NCI-H748 (cell line): Measurements from ENCODE around the gene TLE7.

Experiments
- DNase-seq: peaks from one replicate; lab custom pipeline; 2025; ENCODE audit not compliant: unreplicated experiment; lab: John Stamatoyannopoulos, UW

TLE7 gene

DNA sequence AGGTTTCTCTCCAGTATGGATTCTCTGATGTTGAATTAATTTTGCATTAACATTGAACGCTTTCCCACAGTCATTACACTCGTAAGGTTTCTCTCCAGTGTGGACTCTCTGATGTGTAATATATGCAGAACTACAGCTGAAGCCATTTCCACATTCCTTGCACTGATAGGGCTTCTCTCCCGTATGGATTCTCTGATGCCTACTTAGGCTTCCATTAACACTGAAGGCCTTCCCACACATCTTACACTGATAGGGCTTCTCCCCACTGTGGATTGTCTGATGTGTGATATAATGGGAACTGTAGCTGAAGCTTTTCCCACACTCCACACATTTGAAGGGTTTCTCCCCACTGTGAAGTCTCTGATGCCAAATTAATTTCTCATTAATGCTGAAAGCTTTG, 7.2 kb upstream of the TLE7 start:
- no peak for DNase-seq

DNA sequence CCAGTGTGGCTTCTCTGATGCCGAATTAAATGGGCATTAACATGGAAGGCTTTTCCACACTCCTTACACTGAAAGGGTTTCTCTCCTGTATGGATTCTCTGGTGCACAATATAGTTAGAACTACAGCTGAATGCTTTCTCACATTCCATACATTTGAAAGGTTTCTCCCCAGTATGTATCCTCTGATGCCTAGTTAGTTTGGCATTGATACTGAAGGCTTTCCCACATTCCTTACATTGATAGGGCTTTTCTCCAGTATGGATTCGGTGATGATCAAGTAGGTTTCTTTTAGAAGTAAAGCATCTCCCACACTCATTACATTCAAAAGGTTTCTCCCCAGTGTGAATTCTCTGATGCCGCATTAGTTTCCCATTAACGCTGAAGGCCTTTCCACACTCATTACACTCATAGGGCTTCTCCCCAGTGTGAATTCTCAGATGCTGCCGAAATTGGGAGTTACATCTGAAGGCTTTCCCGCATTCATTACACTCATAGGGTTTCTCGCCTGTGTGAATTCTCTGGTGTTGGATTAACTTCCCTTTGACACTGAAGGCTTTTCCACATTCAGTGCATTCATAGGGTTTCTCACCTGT, 6.5 kb upstream of the TLE7 start:
- no peak for DNase-seq

DNA sequence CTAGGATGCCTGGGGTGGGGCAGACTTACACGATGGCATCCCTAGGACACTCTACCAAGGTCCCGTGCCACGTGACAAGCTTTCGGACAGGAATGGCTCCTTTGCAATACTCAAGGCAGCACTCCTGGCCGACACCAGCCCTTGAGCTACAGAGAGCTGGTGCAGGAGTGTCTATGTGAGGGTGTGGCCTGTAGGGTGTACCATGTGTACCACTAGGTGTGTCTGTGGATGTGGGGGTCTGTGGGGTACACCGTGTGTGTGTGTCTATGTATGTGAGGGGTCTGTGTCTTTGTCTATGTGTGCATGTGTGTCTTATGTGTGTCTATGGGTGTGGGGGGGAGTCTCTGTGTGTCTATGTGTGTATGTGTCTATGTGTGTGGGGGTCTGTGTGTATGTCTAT, 1.9 kb upstream of the TLE7 start:
- no peak for DNase-seq

DNA sequence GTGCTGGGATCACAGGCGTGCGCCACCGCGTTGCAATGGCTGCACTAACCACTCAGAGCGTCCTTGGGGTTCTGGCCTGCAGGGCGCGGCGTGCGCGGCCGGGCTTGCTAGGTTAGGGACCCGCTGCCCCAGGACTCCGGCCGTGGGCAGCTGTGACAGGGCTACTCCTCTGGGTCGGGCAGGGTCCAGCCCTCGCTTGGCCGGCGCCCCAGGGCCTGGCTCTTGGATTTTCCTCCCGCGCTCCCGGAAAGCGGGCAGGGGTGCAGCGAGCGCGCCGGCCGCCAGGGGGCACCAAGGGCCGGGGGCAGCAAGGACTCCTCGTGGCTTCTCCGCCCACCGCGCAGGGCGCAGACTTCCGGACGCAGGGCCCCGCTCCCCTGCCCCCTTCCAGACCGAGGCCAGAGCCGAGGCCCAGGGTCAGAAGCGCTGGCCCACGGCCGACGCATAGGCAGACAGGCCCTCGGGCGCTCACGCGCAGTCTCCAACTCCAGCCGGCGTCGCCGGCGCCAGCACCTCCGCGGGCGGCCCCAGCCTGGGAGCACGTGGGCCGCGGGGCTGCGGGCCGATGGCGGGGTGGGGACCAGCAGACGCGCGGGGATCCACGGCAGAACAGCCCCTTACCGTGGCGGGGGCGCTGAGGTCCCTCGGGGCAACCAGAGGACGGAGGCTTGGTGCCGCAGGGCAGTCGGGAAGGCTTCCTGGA, 355 bp downstream of the TLE7 start:
- no peak for DNase-seq

DNA sequence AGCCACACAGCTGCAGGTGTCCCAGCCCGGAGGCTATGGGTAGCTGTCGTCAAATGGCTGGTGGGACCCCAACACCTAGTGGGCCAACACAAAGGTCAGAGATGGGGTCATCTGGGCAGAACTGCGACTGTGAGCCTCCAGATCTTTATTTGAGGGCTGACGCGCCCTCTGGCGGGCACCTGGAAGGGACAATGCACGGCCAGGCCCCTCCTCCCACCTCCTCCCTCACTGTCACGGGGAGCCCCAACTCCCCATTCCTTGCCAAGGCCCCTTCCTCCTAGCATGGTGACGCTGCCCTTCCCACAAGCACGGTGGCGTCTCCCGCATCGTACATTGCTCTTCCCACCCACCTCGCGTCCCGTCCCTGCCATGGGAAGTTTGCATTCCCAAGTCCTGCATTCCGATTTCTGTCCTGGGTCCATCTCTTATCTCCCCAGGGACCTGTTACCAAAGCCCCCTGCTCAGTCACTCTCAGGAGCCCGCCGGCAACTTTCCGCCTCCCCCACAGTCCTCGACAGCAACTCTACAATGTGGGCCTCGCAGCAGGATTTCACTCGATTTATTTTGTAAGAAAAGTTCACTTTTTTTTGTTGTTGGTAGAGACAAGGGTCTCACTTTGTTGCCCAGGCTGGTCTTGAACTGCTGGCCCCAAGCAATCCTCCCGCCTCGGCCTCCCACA, 1.0 kb downstream of the TLE7 start:
- no peak for DNase-seq

DNA sequence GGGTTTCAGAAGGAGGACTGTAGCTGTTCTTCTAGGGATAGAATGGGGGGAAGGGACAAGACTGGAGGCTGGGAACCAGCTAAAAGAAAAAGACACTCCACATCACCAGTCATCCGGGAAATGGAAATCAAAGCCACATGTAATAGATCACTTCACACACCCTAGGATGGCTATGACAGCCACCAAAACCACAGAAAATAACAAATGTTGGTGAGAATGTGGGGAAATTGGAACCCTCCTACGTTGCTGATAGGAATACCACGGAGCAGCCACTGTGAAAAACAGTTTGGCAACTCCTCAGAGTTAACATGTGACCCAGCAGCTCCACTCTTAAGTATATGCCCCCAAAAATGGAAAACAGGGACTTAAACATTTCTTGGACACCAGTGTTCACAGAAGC, 2.3 kb downstream of the TLE7 start:
- no peak for DNase-seq

DNA sequence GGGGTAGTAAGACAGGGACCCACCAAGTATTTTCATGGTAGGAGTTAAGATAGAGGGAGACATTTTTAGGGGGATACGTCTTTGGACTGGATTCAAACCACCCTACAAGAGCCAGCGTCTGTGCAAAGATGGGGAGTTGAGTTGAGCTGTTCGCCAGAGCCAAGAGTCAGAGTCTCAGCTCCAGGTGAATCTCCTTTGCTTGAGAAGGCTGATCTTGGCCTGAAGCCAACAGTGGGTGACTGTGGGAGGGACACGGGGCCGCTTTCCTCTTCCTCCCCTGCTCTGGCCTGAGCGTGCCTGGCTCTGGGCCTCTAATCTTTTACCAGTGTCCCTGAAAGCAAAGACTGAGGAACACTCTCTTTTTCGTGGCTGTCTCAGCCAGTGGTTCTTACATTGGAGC, 5.4 kb downstream of the TLE7 start:
- no peak for DNase-seq

DNA sequence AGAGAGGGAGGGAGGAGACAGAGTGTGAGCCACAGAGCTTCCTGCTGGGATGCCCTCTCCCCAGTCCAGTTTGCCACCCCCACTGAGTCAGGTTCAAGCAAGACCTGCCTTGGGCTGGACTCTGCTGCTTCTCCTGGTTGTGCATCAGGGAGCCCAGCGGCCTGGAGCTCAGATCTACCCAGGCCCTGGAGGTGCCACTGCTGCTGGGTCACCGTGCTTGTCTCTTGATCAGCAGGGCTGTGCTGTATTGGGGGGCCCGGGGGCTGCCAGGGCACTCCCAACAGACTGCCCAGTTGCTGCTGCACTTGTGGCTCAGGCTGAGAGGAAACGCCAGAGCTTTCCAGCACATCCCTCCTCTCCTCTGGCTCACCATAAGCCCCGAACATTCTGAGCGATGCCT, 8.9 kb downstream of the TLE7 start:
- no peak for DNase-seq

DNA sequence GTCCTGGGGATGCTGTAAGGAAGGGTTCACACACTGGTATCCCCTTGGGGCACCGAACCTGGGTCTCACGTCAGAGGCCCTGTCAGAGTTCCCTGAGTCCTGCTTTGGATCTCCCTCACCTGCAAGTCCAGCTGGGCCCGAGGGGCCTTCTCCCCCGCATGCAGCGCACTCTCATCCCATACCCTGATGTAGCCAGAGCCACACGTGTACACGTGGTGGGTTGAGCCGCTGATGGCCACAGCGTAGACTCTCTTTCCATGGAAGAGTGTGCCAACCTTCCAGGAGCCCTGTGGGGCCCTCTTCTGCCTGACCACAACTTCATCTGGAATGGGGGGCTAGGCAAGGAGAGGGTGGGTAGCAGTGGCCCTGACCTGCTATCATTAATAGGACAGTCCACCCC, 9.9 kb downstream of the TLE7 start:
- DNase-seq, result no peak

DNA sequence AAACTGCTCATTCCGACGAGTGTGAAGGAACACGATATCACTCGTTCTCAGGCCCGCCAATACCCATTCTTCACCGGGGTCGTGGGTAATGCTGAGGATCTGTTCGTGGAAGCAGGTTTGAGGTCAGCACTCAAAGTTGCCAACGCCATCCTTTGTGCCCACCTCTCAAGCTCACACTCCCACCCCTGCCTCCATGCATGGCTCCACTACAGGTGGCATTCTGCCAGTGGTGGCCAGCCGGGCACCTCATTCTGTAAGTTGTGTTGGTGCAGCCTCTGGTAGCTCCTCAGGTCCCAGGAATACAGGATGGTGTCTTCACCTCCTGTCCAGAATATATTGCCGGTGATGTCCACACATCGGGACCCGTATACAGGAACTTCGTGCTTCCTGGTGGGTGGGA, 10.7 kb downstream of the TLE7 start:
- DNase-seq, result no peak

DNA sequence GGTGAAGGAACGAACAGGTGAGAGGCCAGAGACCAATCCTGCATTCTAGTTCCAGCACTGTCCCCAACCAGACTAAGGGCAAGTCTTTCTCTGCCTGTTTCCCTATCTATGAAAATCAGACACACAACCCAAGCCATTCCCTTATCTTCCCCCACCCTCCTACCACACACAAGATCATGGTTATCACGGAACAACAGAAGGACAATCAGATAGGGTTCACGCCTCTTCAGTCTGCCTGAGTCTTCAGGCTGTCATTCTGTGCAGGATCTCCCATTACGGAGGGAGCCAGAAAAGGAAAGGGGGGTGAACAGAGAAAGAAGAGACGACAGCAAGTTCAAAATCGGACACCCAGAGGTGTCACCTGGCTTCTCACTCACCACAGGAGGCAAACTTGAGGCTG, 11.1 kb downstream of the TLE7 start:
- no peak for DNase-seq

DNA sequence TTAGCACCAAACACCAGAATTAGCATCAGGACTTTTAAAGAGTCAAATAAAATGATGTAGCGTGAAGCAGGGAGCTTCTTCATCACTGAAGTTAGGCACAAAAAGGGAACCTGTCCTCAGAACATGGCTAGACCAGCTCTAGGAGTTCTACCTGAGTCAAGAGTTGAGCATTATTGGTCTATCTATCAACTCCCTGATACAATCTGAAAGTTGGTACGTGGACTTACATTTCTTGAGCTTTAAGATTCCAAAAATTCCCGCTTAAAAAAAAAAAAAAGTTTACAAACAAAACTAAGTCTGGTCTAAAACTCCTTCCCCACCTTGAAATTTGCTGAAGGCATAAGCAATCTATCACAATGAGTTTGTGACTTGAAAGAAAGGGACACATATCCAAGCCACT, 12.3 kb downstream of the TLE7 start:
- no peak for DNase-seq

DNA sequence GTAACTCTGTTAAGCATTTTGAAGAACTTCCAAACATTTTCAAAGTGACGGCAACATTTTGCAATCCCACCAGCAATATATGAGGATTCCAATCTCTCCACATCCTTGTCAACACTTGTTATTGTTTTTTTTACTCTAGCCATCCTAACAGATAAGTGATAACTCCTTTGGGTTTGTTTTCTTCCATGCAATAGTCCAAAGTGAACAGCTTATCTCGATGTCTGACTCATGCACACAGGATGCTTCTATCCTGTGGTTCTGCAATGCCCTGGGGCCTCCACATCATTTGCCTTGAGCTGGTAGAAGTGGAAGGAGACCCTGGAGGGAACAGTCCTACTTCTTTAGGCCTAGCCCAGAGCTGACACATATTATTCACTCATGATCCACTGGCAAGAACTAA, 13.0 kb downstream of the TLE7 start:
- DNase-seq, result no peak

DNA sequence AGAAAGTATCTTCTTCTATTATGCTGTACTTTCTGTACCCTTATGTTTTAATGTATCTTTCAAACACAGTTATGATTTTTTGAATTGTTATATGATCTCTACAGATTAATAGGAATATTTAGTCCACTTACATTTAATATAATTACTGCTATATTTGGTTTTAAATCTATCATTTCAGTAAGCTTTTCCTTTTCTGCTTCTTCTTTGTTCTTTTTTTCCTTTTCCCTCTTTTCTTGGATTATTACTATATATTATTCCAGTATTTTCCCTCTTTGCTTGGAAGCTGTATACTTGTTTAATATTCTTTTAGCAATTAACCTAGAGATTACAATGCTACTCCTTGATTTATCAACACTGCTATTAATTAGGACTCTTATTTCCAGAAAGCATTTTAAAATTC, 13.5 kb downstream of the TLE7 start:
- no peak for DNase-seq

DNA sequence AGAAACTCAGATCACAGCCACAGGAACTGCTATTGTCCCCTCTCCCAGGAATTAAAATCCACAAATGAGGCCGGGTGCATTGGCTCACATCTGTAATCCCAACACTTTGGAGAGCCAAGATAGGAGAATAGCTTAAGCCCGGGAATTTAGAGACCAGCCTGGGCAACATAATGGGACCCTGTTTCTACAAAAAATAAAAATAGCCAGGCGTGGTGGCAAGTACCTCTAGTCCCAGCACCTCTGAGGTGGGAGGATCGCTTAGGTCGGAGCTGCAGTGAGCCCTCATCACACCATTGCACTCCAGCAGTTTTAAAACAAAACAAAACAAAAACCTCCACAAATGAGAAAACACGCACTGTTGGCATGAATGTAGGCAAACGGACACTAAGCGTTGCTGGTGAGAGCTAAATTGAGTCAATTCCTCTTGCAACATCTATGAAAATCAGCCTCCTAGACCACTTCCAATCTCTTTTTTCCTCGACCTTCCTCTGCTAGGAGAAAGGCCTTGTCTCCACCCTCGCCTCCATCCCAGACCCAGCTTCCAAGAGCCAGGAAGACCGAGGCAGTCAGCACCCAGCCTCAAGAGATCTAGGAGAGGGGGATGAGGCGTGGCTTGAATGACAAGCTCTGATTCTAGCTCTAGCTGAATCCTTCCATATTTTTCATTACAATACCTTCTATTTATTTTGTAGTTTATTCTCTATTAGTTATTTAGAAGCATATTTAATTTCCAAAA, 14.8 kb downstream of the TLE7 start:
- no peak for DNase-seq

DNA sequence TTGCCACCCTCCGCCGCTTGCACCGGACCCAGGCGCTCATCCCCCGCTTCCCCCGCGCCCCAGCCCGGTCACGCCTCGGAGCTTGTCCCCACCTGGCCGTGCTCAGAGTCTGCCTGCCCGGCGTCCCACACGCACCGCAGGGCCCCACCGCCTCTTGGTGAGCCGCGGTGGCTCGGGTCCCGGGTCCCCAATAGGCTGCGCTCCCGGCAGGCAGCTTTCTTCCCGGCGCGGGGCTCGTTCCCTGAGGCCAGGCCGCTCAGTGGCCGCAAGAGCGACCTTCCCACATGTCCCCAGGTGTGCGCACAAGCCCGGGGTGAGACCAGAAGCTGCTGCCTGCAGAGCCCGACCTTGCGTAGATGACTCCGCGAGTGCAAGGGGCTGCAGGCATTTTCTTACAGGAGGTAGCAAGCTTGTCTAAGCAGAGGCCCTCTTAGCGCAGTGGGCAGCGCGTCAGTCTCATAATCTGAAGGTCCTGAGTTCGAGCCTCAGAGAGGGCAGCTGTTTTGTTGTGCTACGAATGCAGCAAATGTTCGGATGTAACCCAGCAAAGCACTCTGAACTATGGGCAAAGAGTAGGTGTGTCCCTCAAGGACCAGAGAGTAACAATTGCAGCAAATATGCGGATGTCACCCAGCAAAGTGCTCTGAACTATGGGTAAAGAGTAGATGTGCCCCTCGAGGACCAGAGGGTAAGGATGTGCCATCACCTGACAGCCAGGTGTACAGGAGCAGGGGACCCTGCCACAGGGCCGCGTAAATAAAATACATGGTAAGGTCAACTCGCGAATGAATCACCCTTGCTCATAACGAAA, 15.6 kb downstream of the TLE7 start:
- DNase-seq, result peak; percentile 87

DNA sequence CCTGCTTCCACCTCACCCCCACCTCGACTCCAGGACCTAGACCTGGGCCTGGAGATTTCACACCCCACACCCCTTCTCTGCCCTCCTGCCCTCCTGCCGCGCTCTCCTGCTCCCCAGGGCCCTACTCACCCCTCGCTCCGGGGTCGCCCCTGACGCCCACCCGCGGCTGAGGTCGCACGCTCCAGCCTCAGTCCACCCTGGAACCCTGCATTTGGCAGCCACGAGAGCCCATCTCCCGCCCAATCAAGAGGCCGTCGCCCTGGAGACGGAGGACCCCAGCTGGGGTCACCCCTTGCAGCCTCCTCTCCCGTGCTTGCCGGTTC, 16.1 kb downstream of the TLE7 start:
- DNase-seq, result no peak

DNA sequence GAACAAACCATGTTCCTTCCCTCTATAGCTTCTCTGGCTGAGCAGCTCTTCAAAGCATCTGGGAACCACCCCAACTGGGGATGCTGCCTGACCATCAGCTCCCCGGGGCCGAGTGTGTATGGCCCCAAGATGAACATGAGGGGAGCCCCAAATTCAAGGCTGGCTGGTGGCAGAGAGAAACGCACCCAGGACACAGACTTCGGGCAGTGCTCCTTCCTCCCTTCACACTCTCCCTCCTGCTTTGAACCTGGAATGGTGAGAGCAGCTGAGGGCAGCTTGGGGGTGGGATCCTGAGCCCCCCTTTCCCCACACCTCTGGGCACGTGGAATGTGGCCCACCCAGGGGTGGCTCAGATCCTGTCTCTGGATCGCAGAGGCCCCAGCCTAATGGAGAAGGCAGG, 17.2 kb downstream of the TLE7 start:
- no peak for DNase-seq

DNA sequence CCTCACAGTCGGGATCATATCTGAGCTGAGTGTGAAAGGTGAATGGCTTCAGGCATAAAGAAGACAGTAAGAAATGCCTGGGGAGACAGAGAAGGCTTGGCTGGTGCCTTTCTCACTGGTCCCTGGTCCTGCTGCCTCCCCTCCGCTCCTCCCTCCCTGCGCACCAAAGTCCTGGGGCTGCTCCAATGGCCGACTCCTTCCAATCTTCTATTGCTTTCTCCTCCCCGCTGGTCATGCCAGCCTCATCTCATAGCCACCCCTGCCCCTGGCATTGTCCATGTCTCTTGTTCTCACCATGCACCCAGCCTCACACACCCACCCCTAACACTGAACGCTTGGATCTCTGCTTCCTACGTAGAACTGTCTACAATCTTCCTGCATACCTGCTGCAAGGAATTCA, 18.0 kb downstream of the TLE7 start:
- no peak for DNase-seq

DNA sequence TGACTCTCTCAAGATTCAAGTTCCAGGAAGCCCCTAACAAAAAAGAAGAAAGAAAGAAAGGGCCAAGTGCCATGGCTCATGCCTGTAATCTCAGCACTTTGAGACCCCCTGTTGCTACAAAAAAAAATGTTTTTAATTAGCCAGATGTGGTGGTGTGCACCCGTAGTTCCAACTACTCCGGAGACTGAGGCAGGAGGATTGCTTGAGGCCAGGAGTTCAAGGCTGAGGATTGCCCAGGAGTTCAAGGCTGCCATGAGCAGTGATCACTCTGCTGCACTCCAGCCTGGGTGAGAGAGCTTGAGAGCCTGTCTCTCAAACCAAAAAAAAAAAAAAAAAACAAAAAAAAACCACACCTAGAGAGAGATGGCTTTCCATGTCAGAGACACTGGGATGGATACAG, 18.8 kb downstream of the TLE7 start:
- DNase-seq, result no peak

DNA sequence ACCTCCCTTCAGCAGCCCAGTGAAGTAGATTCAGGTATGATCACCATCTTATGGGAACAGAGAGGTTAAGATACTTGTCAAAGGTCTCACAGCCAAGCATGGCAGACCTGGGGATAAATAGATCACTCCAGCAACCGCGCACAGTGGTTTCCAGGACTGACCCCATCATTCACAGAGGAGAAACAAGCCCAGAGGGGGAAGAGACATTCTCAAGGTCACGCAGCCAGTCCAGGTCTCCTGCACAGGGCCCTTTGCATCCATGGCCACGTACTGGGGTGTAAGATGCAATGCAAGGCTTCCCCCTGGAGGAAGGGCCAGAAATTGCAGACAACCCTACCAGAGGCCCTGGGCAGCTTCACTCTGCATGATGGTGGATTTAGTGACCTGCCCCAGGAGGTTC, 19.9 kb downstream of the TLE7 start:
- peak; percentile 21 for DNase-seq
